SH-SY5Y (cell line): Measurements from ENCODE around the gene PFKP.

Source experiments
- GATA2 ChIP-seq: IDR thresholded peaks from 2 replicates; pipeline ENCODE4 v1.6.1; 2011; ENCODE audit warnings: mild to moderate bottlenecking, low read depth, low read length
- GATA3 ChIP-seq: IDR thresholded peaks from 2 replicates; pipeline ENCODE4 v1.6.1; 2011; ENCODE audit warnings: low read depth, mild to moderate bottlenecking, low read length, moderate library complexity

The PFKP gene

GRCh38 chr10:3166496-3167290 lies 99.3 kb downstream of the PFKP start:
- TF ChIP-seq GATA2 (no peak), GATA3 (no peak)

DNA sequence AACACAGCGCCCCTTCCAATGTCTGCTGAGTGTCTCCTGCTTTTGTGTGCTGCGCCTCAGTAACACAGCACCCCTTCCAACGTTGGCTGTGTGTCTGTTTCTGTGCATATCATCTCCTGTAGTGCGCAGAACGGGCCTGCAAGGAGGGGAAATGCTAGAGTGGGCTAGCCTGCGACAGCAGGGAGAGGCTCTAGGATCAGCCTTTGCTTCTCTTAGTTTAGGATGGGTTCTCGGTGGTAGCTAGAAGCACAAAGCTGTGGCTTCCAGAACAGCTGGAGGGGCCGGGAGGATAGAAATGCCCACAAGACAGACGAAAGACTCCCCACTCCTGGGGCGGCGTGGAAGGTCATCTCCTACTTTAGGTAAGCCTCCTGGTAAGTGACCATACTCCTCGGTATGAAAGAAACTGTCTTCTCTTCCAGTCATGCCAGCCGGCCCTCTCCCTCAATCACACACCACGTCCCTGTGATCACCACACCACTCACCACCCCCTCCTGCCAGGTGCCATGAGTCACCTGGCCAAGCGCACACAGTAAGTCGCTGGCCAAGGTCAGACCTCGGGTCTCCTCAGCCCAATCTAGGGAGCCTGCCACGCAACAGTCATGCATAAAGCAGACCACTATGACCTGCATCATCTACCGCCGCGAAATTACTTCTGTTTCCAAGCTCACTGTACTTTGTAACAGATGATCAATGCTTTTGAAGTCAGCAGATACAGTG lies 100.4 kb downstream of the PFKP start:
- no peak for TF ChIP-seq GATA3
- no peak for TF ChIP-seq GATA2

GRCh38 chr10:3169271-3169670 lies 101.9 kb downstream of the PFKP start:
- TF ChIP-seq GATA2, result no peak

GRCh38 chr10:3169673-3170072 lies 102.3 kb downstream of the PFKP start:
- TF ChIP-seq GATA3 (no peak), GATA2 (no peak)

DNA sequence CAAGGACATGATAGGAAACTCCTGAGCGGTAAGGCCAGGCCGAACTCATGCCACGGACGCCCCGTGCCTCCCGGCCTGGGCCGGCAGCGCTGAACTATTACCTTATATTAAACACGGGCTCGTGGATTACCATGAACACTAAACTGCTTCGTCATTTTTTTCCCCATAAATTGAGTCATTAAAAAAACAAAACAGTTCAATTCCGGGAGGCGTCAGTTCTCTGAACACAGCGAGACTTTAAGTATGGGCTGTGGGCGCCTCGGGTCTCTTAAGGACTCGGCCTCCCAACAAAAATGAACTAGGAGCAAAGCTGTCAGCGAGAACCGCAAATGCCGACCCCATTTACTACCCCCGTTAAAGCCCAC lies 104.7 kb downstream of the PFKP start:
- no peak for TF ChIP-seq GATA2
- TF ChIP-seq GATA3, result no peak

DNA sequence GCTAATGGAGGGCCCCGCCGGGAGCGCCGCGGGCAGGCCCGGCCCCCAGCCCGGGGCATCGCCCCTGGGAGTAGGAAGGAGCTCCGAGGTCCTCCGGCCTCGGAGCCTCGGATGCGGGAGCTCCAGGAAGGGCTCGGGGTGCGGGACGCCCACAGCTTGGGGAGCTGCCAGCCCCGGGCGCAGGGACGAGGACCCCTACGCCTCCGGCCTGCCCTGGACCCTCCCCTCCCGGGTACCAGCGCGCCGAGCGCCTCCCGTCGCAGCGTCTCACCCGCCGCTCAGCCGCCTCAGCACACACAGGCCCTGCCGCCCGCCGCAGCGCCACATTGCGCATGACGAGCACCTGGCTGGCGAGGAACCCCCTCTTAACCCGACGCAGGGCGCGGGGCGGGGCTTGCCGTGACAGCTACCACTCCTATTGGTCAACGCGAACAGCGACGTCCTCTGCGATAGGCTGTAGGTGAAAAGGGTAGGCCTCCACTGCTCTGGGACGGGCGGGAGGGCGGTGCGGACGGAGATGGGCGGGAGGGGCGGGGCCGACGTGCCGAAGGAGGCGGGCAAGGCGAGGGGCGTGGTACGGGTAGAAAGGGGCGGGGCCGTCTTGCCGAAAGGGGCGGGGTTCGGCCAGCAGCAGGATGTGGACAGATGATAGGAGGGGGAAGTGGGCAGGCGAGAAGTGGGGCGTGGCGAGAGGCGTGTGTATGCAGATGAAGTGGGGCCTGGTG lies 105.3 kb downstream of the PFKP start, which contains the start of gene PITRM1:
TSS of gene PITRM1 (minus strand) at position 337 of the 725 bp plus-strand sequence. CDS start at position 327, 10 bp downstream.
- TF ChIP-seq GATA3 (no peak), GATA2 (no peak)

GRCh38 chr10:3173171-3173878 lies 106.0 kb downstream of the PFKP start:
- TF ChIP-seq GATA2 (no peak), GATA3 (no peak)

DNA sequence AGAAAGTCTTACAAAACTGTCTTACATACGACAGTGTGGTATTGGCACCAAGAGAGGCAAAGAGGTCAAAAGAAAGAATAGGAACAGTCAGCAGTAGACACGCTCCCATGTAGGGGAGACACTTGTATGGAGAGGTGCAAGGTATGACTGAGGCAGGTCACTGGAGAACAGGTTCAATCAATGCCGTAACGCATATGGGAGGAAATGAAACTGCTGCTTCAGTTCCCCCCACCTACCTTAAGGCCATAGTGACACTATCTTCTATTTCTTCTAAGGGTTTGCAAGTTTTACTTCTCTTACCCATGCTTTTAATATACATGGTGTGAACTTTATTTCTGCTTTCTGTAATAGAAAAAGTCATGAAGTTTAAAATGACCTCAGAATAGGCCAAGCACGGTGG lies 110.7 kb downstream of the PFKP start:
- TF ChIP-seq GATA3 (no peak), GATA2 (no peak)

DNA sequence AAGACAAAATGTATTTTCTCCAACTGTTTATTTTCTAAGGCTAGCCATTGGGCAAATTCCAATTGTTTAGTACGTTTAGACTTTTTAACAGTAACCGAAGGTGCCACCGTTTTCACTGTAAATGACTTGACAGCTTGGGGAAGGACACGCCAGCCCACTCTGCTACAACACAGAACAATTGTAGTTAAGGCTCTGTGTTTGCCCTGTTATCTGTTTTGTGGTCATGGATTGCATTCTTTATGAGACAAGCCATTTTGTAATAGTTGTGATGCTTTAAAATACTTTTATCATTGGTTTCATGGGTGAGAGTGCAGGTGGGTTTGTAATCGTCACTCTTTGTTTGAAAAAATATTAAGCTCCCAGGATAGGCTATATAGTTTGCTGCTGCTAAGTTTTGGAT lies 111.8 kb downstream of the PFKP start:
- TF ChIP-seq GATA2 (no peak), GATA3 (no peak)

DNA sequence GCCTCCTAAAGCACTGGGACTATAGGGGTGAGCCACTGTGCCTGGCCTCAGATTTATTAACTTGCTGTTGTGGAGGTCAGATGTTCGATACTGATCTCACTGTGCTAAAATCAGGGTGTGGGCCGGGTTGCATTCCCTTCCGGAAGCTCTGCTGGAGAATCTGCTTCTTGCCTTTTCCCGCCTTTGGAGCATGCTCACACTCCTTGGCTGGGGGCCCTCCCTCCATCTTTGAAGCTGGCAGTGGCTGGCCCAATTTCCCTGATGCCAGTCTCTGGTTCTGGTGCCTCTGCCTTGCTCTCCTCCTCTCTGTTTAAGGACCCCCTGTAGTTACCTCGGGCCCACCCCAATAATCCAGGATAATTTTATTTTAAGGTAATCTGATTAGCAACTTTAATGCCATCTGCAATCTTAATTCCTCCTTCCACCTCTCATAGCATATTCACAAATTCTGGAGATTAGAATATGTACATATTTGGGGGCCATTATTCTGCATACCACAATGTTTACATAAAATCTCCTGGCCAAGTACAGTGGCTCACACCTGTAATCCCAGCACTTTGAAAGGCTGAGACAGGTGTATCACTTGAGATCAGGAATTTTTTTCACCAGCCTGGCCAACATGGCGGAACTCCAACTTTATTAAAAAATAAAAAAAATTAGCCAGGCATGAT lies 113.1 kb downstream of the PFKP start:
- no peak for TF ChIP-seq GATA3
- no peak for TF ChIP-seq GATA2

DNA sequence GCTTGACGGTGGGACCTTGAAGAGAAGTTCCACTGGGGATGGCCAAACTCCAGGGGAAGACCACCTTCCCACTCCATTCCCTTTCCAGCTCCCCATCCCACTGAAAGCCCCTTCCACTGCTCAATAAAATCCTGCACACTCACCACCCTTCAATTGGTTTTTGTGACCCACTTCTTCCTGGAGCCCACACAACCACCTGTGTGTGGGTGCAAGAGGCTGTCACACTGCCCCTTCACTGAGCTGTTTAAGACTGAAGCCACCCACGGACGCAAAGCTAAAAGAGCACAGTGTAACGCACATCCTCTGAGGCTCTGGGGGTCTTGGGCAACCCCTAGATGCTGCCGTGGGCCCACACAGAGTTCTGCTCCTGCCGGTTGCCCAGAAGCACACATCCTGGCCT lies 118.0 kb downstream of the PFKP start:
- no peak for TF ChIP-seq GATA3
- no peak for TF ChIP-seq GATA2

- TF ChIP-seq GATA3, result no peak
- TF ChIP-seq GATA2, result no peak
These were observed 119.0 kb downstream of the PFKP start for GRCh38 chr10:3186368-3186767.
